ENCODE measurements around the gene GLIS1. TPM values are rescaled to one million over a fixed set of nuclear protein-coding genes. Genes with fewer than 3 reads are reported as not detected.

Gene GLIS1
- total RNA-seq, 4 donors from 2014 or later = not detected

DNA sequence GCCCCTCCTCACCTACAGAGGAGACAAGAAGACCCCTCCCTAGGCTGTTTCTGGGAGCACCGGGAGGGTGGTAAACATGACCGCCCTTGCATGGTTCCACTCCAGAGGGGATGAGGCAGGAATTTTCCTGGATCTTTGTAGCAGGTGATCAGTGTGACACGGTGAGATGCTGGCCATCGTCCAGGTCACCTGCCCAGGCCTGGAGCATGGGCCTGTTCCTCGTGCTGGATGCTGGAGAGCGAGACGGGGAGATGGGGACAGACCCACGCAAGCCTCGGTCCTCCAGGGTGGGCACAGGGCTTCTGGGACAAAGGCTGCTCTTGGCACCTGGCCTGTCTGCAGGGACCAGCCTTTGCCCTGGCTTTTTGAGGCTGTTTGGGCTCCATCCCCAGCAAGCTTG is 233.6 kb downstream of the GLIS1 start:
- Histone ChIP-seq H3K4me1 (no peaks in the 10 kb centered on the region), H3K9me3 (no peaks in the 10 kb centered on the region), H3K27ac (no peak overlapping the region), H3K27me3 (no peaks in the 10 kb centered on the region), H3K4me3 (no peak overlapping the region), H3K36me3 (no peaks in the 10 kb centered on the region)
- TF ChIP-seq, protein P1, sequence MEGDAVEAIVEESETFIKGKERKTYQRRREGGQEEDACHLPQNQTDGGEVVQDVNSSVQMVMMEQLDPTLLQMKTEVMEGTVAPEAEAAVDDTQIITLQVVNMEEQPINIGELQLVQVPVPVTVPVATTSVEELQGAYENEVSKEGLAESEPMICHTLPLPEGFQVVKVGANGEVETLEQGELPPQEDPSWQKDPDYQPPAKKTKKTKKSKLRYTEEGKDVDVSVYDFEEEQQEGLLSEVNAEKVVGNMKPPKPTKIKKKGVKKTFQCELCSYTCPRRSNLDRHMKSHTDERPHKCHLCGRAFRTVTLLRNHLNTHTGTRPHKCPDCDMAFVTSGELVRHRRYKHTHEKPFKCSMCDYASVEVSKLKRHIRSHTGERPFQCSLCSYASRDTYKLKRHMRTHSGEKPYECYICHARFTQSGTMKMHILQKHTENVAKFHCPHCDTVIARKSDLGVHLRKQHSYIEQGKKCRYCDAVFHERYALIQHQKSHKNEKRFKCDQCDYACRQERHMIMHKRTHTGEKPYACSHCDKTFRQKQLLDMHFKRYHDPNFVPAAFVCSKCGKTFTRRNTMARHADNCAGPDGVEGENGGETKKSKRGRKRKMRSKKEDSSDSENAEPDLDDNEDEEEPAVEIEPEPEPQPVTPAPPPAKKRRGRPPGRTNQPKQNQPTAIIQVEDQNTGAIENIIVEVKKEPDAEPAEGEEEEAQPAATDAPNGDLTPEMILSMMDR (IDR thresholded peaks at IDR 0.05 in 4 of 5, conservative IDR thresholded peaks at IDR 0.05 in 1 of 5) = no peak
- TF ChIP-seq POLR2A (IDR thresholded peaks at IDR 0.05) = no peak
- no peak for DNase-seq
- no peak for ATAC-seq
- intact Hi-C loops (cut with DNase I; ENCODE audit: low total_unique reads) (no loop called here), in situ Hi-C loops (cut with MboI; ENCODE audit: low sequenced_read_pairs in 4 of 4) (no loop called here)

DNA sequence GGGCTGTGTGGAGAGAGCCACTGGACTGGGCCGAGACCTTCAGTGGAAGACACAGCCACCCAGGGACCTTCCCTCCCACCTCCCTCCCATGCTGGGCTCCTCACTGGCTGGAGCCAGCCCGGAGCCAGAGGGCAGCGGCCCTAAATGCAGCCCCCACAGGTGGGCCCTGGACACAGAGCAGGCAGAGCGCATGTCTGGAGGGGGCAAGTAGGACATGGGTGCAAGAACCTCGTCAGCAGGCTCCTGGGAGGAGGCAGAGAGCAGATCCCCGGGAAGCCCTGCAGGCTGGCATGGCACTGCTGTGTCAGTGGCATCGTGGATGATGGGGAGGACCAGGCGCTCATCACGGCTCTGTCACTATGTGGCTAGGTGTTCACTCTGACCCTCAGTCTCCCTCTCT is 234.1 kb downstream of the GLIS1 start:
- no peak for TF ChIP-seq POLR2A (IDR thresholded peaks at IDR 0.05)
- TF ChIP-seq, protein P1 (IDR thresholded peaks at IDR 0.05 in 4 of 5, conservative IDR thresholded peaks at IDR 0.05 in 1 of 5) = no peak
- Histone ChIP-seq H3K4me1 (no peaks in the 10 kb centered on the region), H3K9me3 (no peaks in the 10 kb centered on the region), H3K27me3 (no peaks in the 10 kb centered on the region), H3K27ac (no peak overlapping the region), H3K36me3 (no peaks in the 10 kb centered on the region), H3K4me3 (no peak overlapping the region)
- intact Hi-C loops (cut with DNase I; ENCODE audit: low total_unique reads) (no loop called here), in situ Hi-C loops (cut with MboI; ENCODE audit: low sequenced_read_pairs in 4 of 4) (no loop called here)
- ATAC-seq = no peak
- no peak for DNase-seq

DNA sequence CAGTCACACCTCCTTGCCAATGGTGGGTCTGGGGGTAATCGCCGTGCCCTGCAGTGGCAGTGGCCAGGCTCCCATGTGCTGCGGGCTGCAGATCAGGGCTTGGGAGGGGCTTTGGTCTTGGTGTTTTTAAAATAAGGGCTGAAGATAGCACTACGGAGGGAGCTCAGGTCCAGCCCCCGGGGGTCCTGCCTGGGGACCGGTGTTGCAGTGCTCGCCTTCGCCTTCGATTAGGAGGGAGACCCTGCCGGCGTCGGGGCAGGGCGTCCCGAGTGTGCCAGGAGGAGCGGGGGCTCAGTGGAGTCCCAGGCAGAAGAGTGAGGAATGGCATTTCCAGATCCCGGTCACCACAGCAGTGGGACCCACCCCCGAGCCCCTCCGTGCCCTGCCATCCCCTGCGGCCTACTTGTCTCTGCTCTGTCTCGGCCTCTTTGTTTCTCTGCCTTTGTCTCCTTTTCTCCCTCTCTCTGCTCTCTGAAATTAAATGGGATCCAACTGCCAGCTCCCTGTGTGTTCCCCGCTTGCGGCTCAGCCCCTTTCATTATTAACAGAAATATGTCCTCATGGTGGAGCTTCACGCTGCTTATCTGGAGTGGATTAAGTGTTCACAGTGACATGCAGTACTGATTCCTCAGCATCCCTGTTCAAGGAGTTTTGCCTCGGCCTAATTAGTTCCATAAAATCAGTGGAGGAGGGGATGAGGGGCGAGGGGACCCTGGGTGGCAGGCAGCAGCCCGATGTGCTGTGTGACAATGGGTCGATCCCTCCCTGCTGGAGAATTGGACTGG is 235.3 kb downstream of the GLIS1 start:
- Histone ChIP-seq H3K4me1 (no peaks in the 10 kb centered on the region), H3K27me3 (no peaks in the 10 kb centered on the region), H3K36me3 (no peaks in the 10 kb centered on the region), H3K9me3 (no peaks in the 10 kb centered on the region), H3K4me3 (no peak overlapping the region), H3K27ac (no peak overlapping the region)
- DNase-seq (no peak), ATAC-seq (no peak)
- in situ Hi-C loops (cut with MboI; ENCODE audit: low sequenced_read_pairs in 4 of 4) = no loop called here
- TF ChIP-seq, protein P1 (IDR thresholded peaks at IDR 0.05 in 4 of 5, conservative IDR thresholded peaks at IDR 0.05 in 1 of 5) = no peak
- TF ChIP-seq POLR2A (IDR thresholded peaks at IDR 0.05) = no peak
- intact Hi-C loops (cut with DNase I; ENCODE audit: low total_unique reads) = no loop called here

DNA sequence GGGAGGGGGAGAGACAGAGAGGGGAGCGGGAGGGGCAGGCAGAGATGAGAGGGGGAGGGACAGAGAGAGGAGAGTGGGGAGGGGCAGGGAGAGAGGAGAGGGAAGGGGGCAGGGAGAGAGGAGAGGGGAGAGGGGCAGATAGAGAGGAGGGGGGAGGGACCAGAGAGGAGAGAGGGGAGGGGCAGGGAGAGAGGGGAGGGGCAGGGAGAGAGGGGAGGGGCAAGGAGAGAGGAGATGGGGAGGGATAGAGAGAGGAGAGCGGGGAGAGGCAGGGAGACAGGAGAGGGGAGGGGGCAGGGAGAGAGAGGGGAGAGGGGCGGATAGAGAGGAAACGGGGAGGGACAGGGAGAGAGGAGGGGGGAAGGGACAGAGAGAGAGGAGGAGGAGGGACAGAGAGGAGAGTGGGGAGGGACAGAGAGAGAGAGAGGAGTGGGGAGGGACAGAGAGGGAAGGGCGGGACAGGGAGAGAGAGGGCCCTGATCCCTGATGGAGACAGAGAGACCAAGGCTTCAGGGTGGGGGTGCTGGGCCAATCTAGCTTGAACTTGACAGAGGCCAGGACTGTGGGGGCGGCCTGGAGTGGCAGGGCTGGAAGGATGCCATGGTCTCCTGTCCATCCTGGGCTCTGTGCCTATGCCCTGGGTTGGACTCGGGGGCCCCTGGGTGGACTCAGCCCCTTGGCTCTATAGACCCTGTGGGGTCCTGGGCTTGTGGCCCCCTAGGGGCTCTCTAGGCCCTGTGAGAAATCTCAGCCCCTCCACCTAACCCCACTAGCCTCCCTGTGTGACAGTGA is 236.1 kb downstream of the GLIS1 start:
- no peaks in the 10 kb centered on the region for H3K9me3 ChIP-seq
- TF ChIP-seq, protein P1 (IDR thresholded peaks at IDR 0.05 in 4 of 5, conservative IDR thresholded peaks at IDR 0.05 in 1 of 5) = no peak
- TF ChIP-seq POLR2A (IDR thresholded peaks at IDR 0.05) = no peak
- in situ Hi-C loops (cut with MboI; ENCODE audit: low sequenced_read_pairs in 4 of 4) (no loop called here), intact Hi-C loops (cut with DNase I; ENCODE audit: low total_unique reads) (no loop called here)
- ATAC-seq (no peak), DNase-seq (no peak)
- no peaks in the 10 kb centered on the region for H3K4me1 ChIP-seq
- H3K27ac ChIP-seq = no peak overlapping the region
- no peak overlapping the region for H3K4me3 ChIP-seq
- H3K36me3 ChIP-seq = no peaks in the 10 kb centered on the region
- H3K27me3 ChIP-seq = no peaks in the 10 kb centered on the region
